D721Med (cell line): ENCODE data around the gene FASN.
"Not testable (repeated sequence)": the region's sequence is repeated elsewhere in the genome, so short reads cannot be mapped to it uniquely, and the experiment has no call there.

Experiments
- DNase-seq: peaks from one replicate; pipeline ENCODE4 v3.0.0; 2011; ENCODE audit warnings: low spot score; ENCODE audit not compliant: insufficient read length
- FAIRE-seq: peaks from 2 replicates; lab custom pipeline; 2011; peaks lifted over from hg19 to GRCh38; lab: Jason Lieb, UNC
- TF ChIP-seq, protein P1 (sequence below): IDR thresholded peaks from 2 replicates; pipeline ENCODE4 v1.5.1; 2012; ENCODE audit warnings: mild to moderate bottlenecking, control low read depth; ENCODE audit not compliant: insufficient read depth; ENCODE audit errors: missing control alignments

Gene FASN

DNA sequence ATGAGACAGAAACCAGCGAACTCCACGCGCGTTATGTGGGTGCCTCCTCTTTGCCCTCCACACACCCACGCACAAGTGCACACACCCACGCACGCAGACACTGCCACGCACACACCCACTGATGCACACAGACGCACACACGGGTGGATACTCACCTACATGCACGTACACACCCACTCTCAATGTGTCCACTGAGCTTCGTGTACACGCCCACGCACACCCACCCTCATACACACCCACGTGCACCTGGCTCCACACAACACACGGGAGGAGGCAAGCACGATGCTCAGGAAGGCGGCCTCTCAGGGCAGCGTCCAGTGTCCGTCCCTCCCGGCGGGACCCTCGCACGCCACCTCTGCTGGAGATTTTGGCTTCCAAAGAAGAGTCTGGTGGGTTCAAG, 50.7 kb downstream of the FASN start:
- no peak for FAIRE-seq
- no peak for DNase-seq
- TF ChIP-seq, protein P1, sequence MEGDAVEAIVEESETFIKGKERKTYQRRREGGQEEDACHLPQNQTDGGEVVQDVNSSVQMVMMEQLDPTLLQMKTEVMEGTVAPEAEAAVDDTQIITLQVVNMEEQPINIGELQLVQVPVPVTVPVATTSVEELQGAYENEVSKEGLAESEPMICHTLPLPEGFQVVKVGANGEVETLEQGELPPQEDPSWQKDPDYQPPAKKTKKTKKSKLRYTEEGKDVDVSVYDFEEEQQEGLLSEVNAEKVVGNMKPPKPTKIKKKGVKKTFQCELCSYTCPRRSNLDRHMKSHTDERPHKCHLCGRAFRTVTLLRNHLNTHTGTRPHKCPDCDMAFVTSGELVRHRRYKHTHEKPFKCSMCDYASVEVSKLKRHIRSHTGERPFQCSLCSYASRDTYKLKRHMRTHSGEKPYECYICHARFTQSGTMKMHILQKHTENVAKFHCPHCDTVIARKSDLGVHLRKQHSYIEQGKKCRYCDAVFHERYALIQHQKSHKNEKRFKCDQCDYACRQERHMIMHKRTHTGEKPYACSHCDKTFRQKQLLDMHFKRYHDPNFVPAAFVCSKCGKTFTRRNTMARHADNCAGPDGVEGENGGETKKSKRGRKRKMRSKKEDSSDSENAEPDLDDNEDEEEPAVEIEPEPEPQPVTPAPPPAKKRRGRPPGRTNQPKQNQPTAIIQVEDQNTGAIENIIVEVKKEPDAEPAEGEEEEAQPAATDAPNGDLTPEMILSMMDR, result no peak

- FAIRE-seq (no peak), DNase-seq (no peak)
- TF ChIP-seq, protein P1, result no peak
Measured at GRCh38 chr17:82046903-82047302, 51.1 kb downstream of the FASN start.

- FAIRE-seq, result no peak
- DNase-seq, result no peak
- TF ChIP-seq, protein P1, result no peak
Measured at GRCh38 chr17:82045936-82046484, 52.0 kb downstream of the FASN start.

DNA sequence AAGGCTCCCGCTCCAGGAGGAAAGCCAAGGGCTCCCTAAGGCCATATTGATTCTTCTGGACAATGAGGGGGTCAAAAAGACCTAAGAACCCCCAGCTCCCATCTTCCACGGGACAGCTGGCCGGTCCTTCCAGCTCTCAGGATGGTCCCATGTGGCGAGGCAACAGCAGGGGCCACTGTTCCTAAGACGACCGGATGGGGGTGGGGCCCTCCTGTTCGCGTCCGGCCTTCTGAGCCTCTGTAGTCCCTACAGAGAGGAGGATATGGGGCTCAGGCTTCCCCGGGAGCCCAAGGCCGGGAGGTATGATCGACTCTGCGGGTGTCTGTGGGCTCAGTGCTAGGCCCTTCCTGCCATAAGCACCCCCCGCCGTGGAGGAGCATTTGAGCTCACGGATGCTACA, 54.5 kb downstream of the FASN start:
- FAIRE-seq (no peak), DNase-seq (no peak)
- TF ChIP-seq, protein P1, result no peak

GRCh38 chr17:82042649-82043048, 55.4 kb downstream of the FASN start:
- DNase-seq (no peak), FAIRE-seq (no peak)
- TF ChIP-seq, protein P1, result no peak

DNA sequence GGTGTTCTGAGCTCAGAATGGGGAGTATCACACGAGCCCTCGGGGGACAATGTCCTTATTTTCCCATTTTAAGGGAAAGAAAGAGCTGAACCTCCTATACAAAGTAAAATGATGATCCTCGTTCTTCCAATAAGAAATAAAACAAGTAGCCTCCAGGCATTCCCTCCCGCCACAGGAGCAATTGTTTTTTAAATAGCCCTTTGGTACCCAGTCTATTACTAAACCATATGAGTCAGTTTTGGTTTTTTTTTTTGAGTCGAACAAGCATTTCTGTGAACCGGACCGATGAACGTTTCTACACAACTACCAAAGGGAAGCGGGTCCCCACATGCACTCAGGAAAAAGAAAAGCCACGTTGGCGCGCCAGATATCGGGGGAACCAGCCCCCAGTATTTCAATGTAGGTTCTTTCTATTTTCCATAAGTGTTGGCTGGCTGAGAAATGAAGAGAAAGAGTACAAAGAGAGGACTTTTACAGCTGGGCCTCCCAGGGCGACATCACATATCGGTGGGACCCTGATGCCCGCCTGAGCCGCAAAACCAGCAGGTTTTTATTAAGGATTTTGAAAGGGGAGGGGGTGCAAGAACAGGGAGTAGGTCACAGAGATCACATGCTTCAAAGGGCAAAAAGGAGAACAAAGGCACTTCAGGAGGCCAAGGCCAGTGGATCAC, 56.8 kb downstream of the FASN start:
- FAIRE-seq (no peak), DNase-seq (no peak)
- TF ChIP-seq, protein P1, result no peak

DNA sequence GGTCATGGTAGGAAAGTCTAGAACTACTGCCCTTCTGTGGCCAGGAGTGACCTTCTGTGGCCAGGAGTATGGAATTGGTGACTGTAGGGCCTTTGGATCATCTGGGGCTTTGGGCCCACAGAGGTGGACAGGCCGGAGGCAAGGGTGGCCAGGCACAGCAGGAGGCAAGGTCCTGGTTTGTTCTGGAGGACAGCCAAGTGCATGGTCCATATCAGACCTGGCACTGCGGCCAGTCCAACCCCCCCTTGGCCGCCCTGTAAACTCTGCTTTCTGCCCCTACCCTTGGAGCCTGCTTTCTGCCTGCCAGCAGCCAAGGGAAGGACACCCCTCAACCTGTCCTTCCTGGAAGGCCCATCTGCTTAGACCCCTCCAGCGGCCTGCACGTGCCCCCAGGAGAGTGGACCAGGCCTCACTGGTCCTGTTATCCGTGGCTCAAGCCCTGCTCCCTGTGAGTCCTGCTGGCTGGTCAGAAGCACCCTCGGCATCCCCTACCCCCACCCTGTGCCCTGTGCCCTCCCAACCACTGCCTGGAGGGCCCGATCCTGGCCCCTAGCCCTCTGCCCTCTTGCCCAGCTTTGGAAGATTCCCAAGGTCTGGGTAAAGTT, 58.2 kb downstream of the FASN start:
- TF ChIP-seq, protein P1, result no peak
- no peak for DNase-seq
- no peak for FAIRE-seq

GRCh38 chr17:82038796-82039409, 59.1 kb downstream of the FASN start:
- not testable (repeated sequence) for FAIRE-seq, DNase-seq
